A172 (cell line): ENCODE measurements around the gene POLL. TPM values are rescaled to one million over a fixed set of nuclear protein-coding genes. Genes with fewer than 3 reads are reported as not detected.
"Not testable (repeated sequence)": the region's sequence is repeated elsewhere in the genome, so short reads cannot be mapped to it uniquely, and the experiment has no call there.

Experiments
- DNase-seq: peaks from one replicate; pipeline ENCODE4 v3.0.0-alpha.2; 2015; ENCODE audit warnings: low spot score
- total RNA-seq: library from RNA; depleted of rRNA; stranded (reverse); fragments of >200 nt; shearing (Covaris generic); gene quantifications from 2 replicates; pipeline ENCODE4 v1.2.3, GENCODE V29; 2014

Gene POLL
- total RNA-seq, 1 experiment from 2014 or later: 11.6 TPM

- DNase-seq: peak; percentile 29
Observed at GRCh38 chr10:101611096-101611905, 23.2 kb upstream of the POLL start.

GRCh38 chr10:101609481-101609880, 21.4 kb upstream of the POLL start:
- peak; percentile 45 for DNase-seq

GRCh38 chr10:101607124-101607523, 19.1 kb upstream of the POLL start:
- no peak for DNase-seq

- DNase-seq: peak; percentile 68
Observed at GRCh38 chr10:101602761-101603398, 14.8 kb upstream of the POLL start.

- DNase-seq: no peak
Observed at GRCh38 chr10:101601541-101601940, 13.5 kb upstream of the POLL start.

GRCh38 chr10:101597091-101597900, 9.2 kb upstream of the POLL start:
- DNase-seq: no peak

GRCh38 chr10:101595591-101596433, 7.8 kb upstream of the POLL start:
- no peak for DNase-seq

GRCh38 chr10:101593331-101593730, 5.3 kb upstream of the POLL start:
- not testable (repeated sequence) for DNase-seq

GRCh38 chr10:101588879-101589278, 822 bp upstream of the POLL start:
- DNase-seq: peak; percentile 59

GRCh38 chr10:101585841-101586240, 2.2 kb downstream of the POLL start:
- DNase-seq: no peak

GRCh38 chr10:101580486-101581399, 7.3 kb downstream of the POLL start:
- no peak for DNase-seq

GRCh38 chr10:101579516-101579870, 8.6 kb downstream of the POLL start:
- no peak for DNase-seq

GRCh38 chr10:101578803-101579515, 9.1 kb downstream of the POLL start:
- no peak for DNase-seq

- no peak for DNase-seq
Observed at GRCh38 chr10:101578192-101578591, 9.9 kb downstream of the POLL start.

- no peak for DNase-seq
Observed at GRCh38 chr10:101577121-101577871, 10.8 kb downstream of the POLL start.

- peak; percentile 33 for DNase-seq
Observed at GRCh38 chr10:101576211-101576863, 11.7 kb downstream of the POLL start.

GRCh38 chr10:101575580-101576210, 12.4 kb downstream of the POLL start:
- DNase-seq: no peak

GRCh38 chr10:101575091-101575490, 13.0 kb downstream of the POLL start:
- no peak for DNase-seq
